Mesendoderm (in vitro differentiated cells): ENCODE measurements around the gene SETX.

Source experiments
- DNase-seq: peaks from one replicate; pipeline ENCODE4 v3.0.0; 2013
- H2AK5ac ChIP-seq: 2 replicates; pipeline ENCODE4 v1.6.1; 2013; ENCODE audit warnings: low read length, inconsistent platforms
- H2BK120ac ChIP-seq: 2 replicates; pipeline ENCODE4 v1.6.1; 2013; ENCODE audit warnings: low read depth, mild to moderate bottlenecking, low read length, moderate library complexity, mixed read lengths
- H2BK15ac ChIP-seq: replicated peaks from 2 replicates; pipeline ENCODE4 v1.6.1; 2013; ENCODE audit warnings: low read depth, mild to moderate bottlenecking, moderate library complexity
- H2BK5ac ChIP-seq: 2 replicates; pipeline ENCODE4 v1.6.1; 2013; ENCODE audit warnings: low read length, inconsistent platforms
- H3K18ac ChIP-seq: 2 replicates; pipeline ENCODE4 v1.6.1; 2013; ENCODE audit warnings: mild to moderate bottlenecking, low read length, mixed read lengths
- H3K23ac ChIP-seq: one replicate; pipeline ENCODE4 v1.6.1; 2013; ENCODE audit warnings: low read length
- H3K27ac ChIP-seq: 2 replicates; pipeline ENCODE4 v1.5.1; 2013; ENCODE audit warnings: low read depth, mild to moderate bottlenecking, inconsistent platforms, low read length, moderate library complexity
- H3K27me3 ChIP-seq: 2 replicates; pipeline ENCODE4 v1.6.1; 2013; ENCODE audit warnings: low read length, control low read depth, mild to moderate bottlenecking, inconsistent platforms; ENCODE audit not compliant: insufficient read depth, poor library complexity
- H3K36me3 ChIP-seq: 2 replicates; pipeline ENCODE4 v1.6.1; 2013; ENCODE audit warnings: low read length, inconsistent platforms; ENCODE audit not compliant: control insufficient read depth, insufficient read depth
- H3K4ac ChIP-seq: one replicate; pipeline ENCODE4 v1.6.1; 2013; ENCODE audit warnings: low read depth, mild to moderate bottlenecking, low read length, moderate library complexity
- H3K4me1 ChIP-seq: 2 replicates; pipeline ENCODE4 v1.6.1; 2013; ENCODE audit warnings: low read depth, low read length, inconsistent platforms; ENCODE audit not compliant: control insufficient read depth
- H3K4me2 ChIP-seq: 2 replicates; pipeline ENCODE4 v1.6.1; 2013; ENCODE audit warnings: low read length
- H3K4me3 ChIP-seq: 2 replicates; pipeline ENCODE4 v1.5.1; 2013; ENCODE audit warnings: mild to moderate bottlenecking, low read length
- H3K56ac ChIP-seq: one replicate; pipeline ENCODE4 v1.6.1; 2013; ENCODE audit warnings: low read length
- H3K79me1 ChIP-seq: 2 replicates; pipeline ENCODE4 v1.6.1; 2013; ENCODE audit warnings: low read length, inconsistent platforms
- H3K79me2 ChIP-seq: 2 replicates; pipeline ENCODE4 v1.6.1; 2013; ENCODE audit warnings: mild to moderate bottlenecking, low read length; ENCODE audit not compliant: control insufficient read depth, insufficient read depth
- H3K9ac ChIP-seq: 2 replicates; pipeline ENCODE4 v1.6.1; 2013; ENCODE audit warnings: low read length, inconsistent platforms
- H4K5ac ChIP-seq: one replicate; pipeline ENCODE4 v1.6.1; 2013; ENCODE audit warnings: low read length
- H4K8ac ChIP-seq: one replicate; pipeline ENCODE4 v1.6.1; 2013; ENCODE audit warnings: low read depth, mild to moderate bottlenecking, control low read depth, low read length, moderate library complexity
- WGBS: extraction: QIAGEN DNeasy Blood & Tissue Kit; methylation state at CpG from one replicate; pipeline ENCODE4 v1.1.7; 2013; ENCODE audit warnings: low lambda C conversion rate, missing lambda C conversion rate; ENCODE audit not compliant: insufficient coverage; ENCODE audit errors: extremely low coverage; 5-methylcytosine and 5-hydroxymethylcytosine counted together

SETX gene

GRCh38 chr9:132351404-132352045 lies 3.3 kb downstream of the SETX start:
- H4K8ac ChIP-seq, result no peak overlapping the region
- H2AK5ac ChIP-seq, result no peak overlapping the region
- no peaks in the 10 kb centered on the region for H3K27me3 ChIP-seq
- H3K4me2 ChIP-seq, result no peak overlapping the region
- H3K79me2 ChIP-seq, result peaks cover 25% of the 10 kb centered on the region
- peaks cover 3% of the 10 kb centered on the region for H3K4me1 ChIP-seq
- no CpG with 5 or more reads among the region's 3 CpGs for WGBS
- H3K79me1 ChIP-seq, result peaks cover 20% of the 10 kb centered on the region
- H3K36me3 ChIP-seq, result peaks cover 13% of the 10 kb centered on the region
- no peak overlapping the region for H3K9ac ChIP-seq
- no peak overlapping the region for H3K27ac ChIP-seq
- H3K23ac ChIP-seq, result no peak overlapping the region
- H2BK5ac ChIP-seq, result no peak overlapping the region
- H3K18ac ChIP-seq, result no peak overlapping the region
- no peak overlapping the region for H3K4ac ChIP-seq
- H2BK120ac ChIP-seq, result no peak overlapping the region
- DNase-seq, result no peak
- H3K56ac ChIP-seq, result no peak overlapping the region
- H3K4me3 ChIP-seq, result no peak overlapping the region
- no peak overlapping the region for H4K5ac ChIP-seq
- H2BK15ac ChIP-seq, result no peak overlapping the region

- Histone ChIP-seq H3K9ac (no peak overlapping the region), H3K4me3 (no peak overlapping the region), H3K56ac (no peak overlapping the region), H3K27ac (no peak overlapping the region), H3K4me1 (peaks cover 3% of the 10 kb centered on the region), H3K18ac (no peak overlapping the region), H3K4me2 (no peak overlapping the region), H3K27me3 (no peaks in the 10 kb centered on the region), H2BK120ac (no peak overlapping the region), H3K23ac (no peak overlapping the region), H3K36me3 (peaks cover 13% of the 10 kb centered on the region), H4K5ac (no peak overlapping the region), H3K79me1 (peaks cover 20% of the 10 kb centered on the region), H2AK5ac (no peak overlapping the region), H2BK15ac (no peak overlapping the region), H2BK5ac (no peak overlapping the region), H4K8ac (no peak overlapping the region), H3K4ac (no peak overlapping the region), H3K79me2 (peaks cover 25% of the 10 kb centered on the region)
- DNase-seq, result no peak
- WGBS, result no CpG with 5 or more reads among the region's 6 CpGs
Measured at GRCh38 chr9:132350861-132351315, 3.9 kb downstream of the SETX start.

- WGBS, result no CpG with 5 or more reads among the region's 5 CpGs
- DNase-seq, result no peak
- no peak overlapping the region for H3K23ac ChIP-seq
- no peak overlapping the region for H3K4ac ChIP-seq
- H4K5ac ChIP-seq, result no peak overlapping the region
- peaks cover 16% of the 10 kb centered on the region for H3K79me1 ChIP-seq
- no peak overlapping the region for H2BK5ac ChIP-seq
- no peak overlapping the region for H3K18ac ChIP-seq
- H2AK5ac ChIP-seq, result no peak overlapping the region
- H3K4me2 ChIP-seq, result no peak overlapping the region
- H3K56ac ChIP-seq, result no peak overlapping the region
- H3K79me2 ChIP-seq, result peaks cover 16% of the 10 kb centered on the region
- H2BK15ac ChIP-seq, result no peak overlapping the region
- peaks cover 18% of the 10 kb centered on the region for H3K36me3 ChIP-seq
- no peak overlapping the region for H4K8ac ChIP-seq
- H3K27me3 ChIP-seq, result no peaks in the 10 kb centered on the region
- H2BK120ac ChIP-seq, result no peak overlapping the region
- no peak overlapping the region for H3K4me3 ChIP-seq
- H3K9ac ChIP-seq, result no peak overlapping the region
- peaks cover 1% of the 10 kb centered on the region for H3K4me1 ChIP-seq
- H3K27ac ChIP-seq, result no peak overlapping the region
Measured at GRCh38 chr9:132348676-132349075, 6.1 kb downstream of the SETX start.

GRCh38 chr9:132346177-132346576 lies 8.6 kb downstream of the SETX start:
- H3K23ac ChIP-seq, result no peak overlapping the region
- no peak overlapping the region for H2BK5ac ChIP-seq
- no peak overlapping the region for H2BK120ac ChIP-seq
- no peak overlapping the region for H2BK15ac ChIP-seq
- peaks cover 2% of the 10 kb centered on the region for H3K79me1 ChIP-seq
- no peaks in the 10 kb centered on the region for H3K4me1 ChIP-seq
- no peaks in the 10 kb centered on the region for H3K27me3 ChIP-seq
- H3K9ac ChIP-seq, result no peak overlapping the region
- H3K18ac ChIP-seq, result no peak overlapping the region
- H4K8ac ChIP-seq, result no peak overlapping the region
- no peak for DNase-seq
- H3K36me3 ChIP-seq, result peaks cover 19% of the 10 kb centered on the region
- H3K4me3 ChIP-seq, result no peak overlapping the region
- H3K56ac ChIP-seq, result no peak overlapping the region
- peaks cover 3% of the 10 kb centered on the region for H3K79me2 ChIP-seq
- no peak overlapping the region for H3K4ac ChIP-seq
- no peak overlapping the region for H3K4me2 ChIP-seq
- H3K27ac ChIP-seq, result no peak overlapping the region
- no peak overlapping the region for H2AK5ac ChIP-seq
- H4K5ac ChIP-seq, result no peak overlapping the region
- WGBS, result no CpG with 5 or more reads among the region's 5 CpGs

GRCh38 chr9:132341177-132341840 lies 13.5 kb downstream of the SETX start:
- no CpG with 5 or more reads among the region's 9 CpGs for WGBS
- Histone ChIP-seq H3K79me1 (no peaks in the 10 kb centered on the region), H4K8ac (no peak overlapping the region), H3K4me3 (no peak overlapping the region), H4K5ac (no peak overlapping the region), H3K79me2 (peaks cover 1% of the 10 kb centered on the region), H2BK120ac (no peak overlapping the region), H3K27ac (no peak overlapping the region), H3K36me3 (peaks cover 23% of the 10 kb centered on the region), H3K4ac (no peak overlapping the region), H3K4me1 (no peaks in the 10 kb centered on the region), H2BK5ac (no peak overlapping the region), H3K4me2 (no peak overlapping the region), H2AK5ac (no peak overlapping the region), H3K56ac (no peak overlapping the region), H3K9ac (no peak overlapping the region), H2BK15ac (no peak overlapping the region), H3K27me3 (no peaks in the 10 kb centered on the region), H3K18ac (no peak overlapping the region), H3K23ac (no peak overlapping the region)
- DNase-seq, result no peak
